8988T (cell line): ENCODE measurements around the gene INPP5J.
A peak's percentile ranks its signal among the peaks of the same experiment; 100 is the strongest.
"Not testable (repeated sequence)": the region's sequence is repeated elsewhere in the genome, so short reads cannot be mapped to it uniquely, and the experiment has no call there.

Experiments
- DNase-seq: peaks from one replicate; pipeline ENCODE4 v3.0.0; 2011

INPP5J gene

GRCh38 chr22:31103111-31103510 lies 19.7 kb upstream of the INPP5J start:
- no peak for DNase-seq

- no peak for DNase-seq
These were observed 18.7 kb upstream of the INPP5J start for GRCh38 chr22:31103899-31104694.

GRCh38 chr22:31104869-31105268 lies 17.9 kb upstream of the INPP5J start:
- no peak for DNase-seq

- no peak for DNase-seq
These were observed 17.4 kb upstream of the INPP5J start for GRCh38 chr22:31105282-31105929.

GRCh38 chr22:31106001-31106571 lies 16.7 kb upstream of the INPP5J start:
- no peak for DNase-seq

- no peak for DNase-seq
These were observed 16.0 kb upstream of the INPP5J start for GRCh38 chr22:31106731-31107177.

GRCh38 chr22:31107178-31107893 lies 15.4 kb upstream of the INPP5J start, which contains the start of gene SELENOM:
SELENOM (minus strand) TSS chr22:31107568; CDS start chr22:31107505, 63 bp downstream.
- DNase-seq, result peak; percentile 83

GRCh38 chr22:31107894-31108218 lies 14.9 kb upstream of the INPP5J start:
- DNase-seq, result no peak

GRCh38 chr22:31112547-31113091 lies 10.1 kb upstream of the INPP5J start:
- not testable (repeated sequence) for DNase-seq

- no peak for DNase-seq
These were observed 4.5 kb upstream of the INPP5J start for GRCh38 chr22:31118046-31118820.

- no peak for DNase-seq
These were observed 3.6 kb upstream of the INPP5J start for GRCh38 chr22:31119026-31119717.

- no peak for DNase-seq
These were observed 2.5 kb upstream of the INPP5J start for GRCh38 chr22:31120230-31120629.

- no peak for DNase-seq
These were observed 2.1 kb upstream of the INPP5J start for GRCh38 chr22:31120642-31121041.

GRCh38 chr22:31121403-31121802 lies 1.4 kb upstream of the INPP5J start:
- DNase-seq, result no peak

- DNase-seq, result no peak
These were observed 602 bp upstream of the INPP5J start for GRCh38 chr22:31122196-31122531.

GRCh38 chr22:31123292-31123602 lies 481 bp downstream of the INPP5J start:
- no peak for DNase-seq

GRCh38 chr22:31124290-31124689 lies 1.5 kb downstream of the INPP5J start:
- DNase-seq, result no peak

- no peak for DNase-seq
These were observed 2.2 kb downstream of the INPP5J start for GRCh38 chr22:31124811-31125465.

- DNase-seq, result no peak
These were observed 2.9 kb downstream of the INPP5J start for GRCh38 chr22:31125521-31126117.

- peak; percentile 9 for DNase-seq
These were observed 3.5 kb downstream of the INPP5J start for GRCh38 chr22:31126128-31126868.
